ENCODE data around the gene RAD51B. TPM values are rescaled to one million over a fixed set of nuclear protein-coding genes. Genes with fewer than 3 reads are reported as not detected.

Gene RAD51B
- total RNA-seq, 1 experiment from 2014 or later = 16.7 TPM

- peaks cover 0 to 2% (median under 1%) of the 10 kb centered on the region in 3 experiments; a peak in 3 of 7 replicates for H3K36me3 Mint-ChIP-seq (ENCODE audit: insufficient read depth in 1 of 3, low read depth in 3 of 3)
- no peak overlapping the region for H3K27ac Mint-ChIP-seq
- Histone ChIP-seq H2AK5ac (ENCODE audit: insufficient read length, low read length) (no peak overlapping the region), H3K79me1 (ENCODE audit: insufficient read depth, low read depth, low read length, poor library complexity, severe bottlenecking) (no peaks in the 10 kb centered on the region), H3K79me2 (ENCODE audit: insufficient read depth, low read length) (no peaks in the 10 kb centered on the region), H2BK12ac (ENCODE audit: insufficient read length, low read depth, low read length) (no peak overlapping the region), H3K56ac (ENCODE audit: insufficient read length, low read depth, low read length) (no peak overlapping the region), H3K23me2 (ENCODE audit: insufficient read length, low read depth, low read length, poor library complexity, severe bottlenecking) (no peaks in the 10 kb centered on the region), H2AFZ (ENCODE audit: low read length) (no peak overlapping the region), H3K4me2 (ENCODE audit: insufficient read depth, insufficient read length, low read length) (no peak overlapping the region), H3K4ac (ENCODE audit: low read depth, low read length) (no peak overlapping the region), H3K27ac (ENCODE audit: insufficient read length, low read depth, low read length) (no peak overlapping the region), H2BK20ac (ENCODE audit: low read depth, low read length, poor library complexity, severe bottlenecking) (no peak overlapping the region), H4K20me1 (ENCODE audit: control insufficient read depth, insufficient read depth, insufficient read length) (no peaks in the 10 kb centered on the region), H3K18ac (ENCODE audit: insufficient read length, low read depth, low read length) (no peak overlapping the region), H3K9me3 (ENCODE audit: control insufficient read depth, low read depth, low read length) (no peaks in the 10 kb centered on the region), H4K5ac (ENCODE audit: insufficient read length, low read depth, low read length) (no peak overlapping the region), H3K23ac (ENCODE audit: insufficient read length, low read depth, low read length) (no peak overlapping the region), H4K8ac (replicated peaks; ENCODE audit: insufficient read length, low read depth, low read length) (no peak overlapping the region), H2BK120ac (ENCODE audit: low read depth, low read length, poor library complexity, severe bottlenecking) (no peak overlapping the region), H4K91ac (ENCODE audit: insufficient read length, low read depth, low read length) (no peak overlapping the region), H2BK15ac (ENCODE audit: low read depth, low read length) (no peak overlapping the region), H2BK5ac (ENCODE audit: insufficient read length, low read length) (no peak overlapping the region), H3T11ph (ENCODE audit: low read length) (no peak overlapping the region), H3K9ac (ENCODE audit: extremely low read depth, insufficient read length, low read length) (no peak overlapping the region), H3K4me1 (ENCODE audit: insufficient read depth, low read length) (peaks cover 16% of the 10 kb centered on the region; the same call in 1 of the 2 replicates), H3K27me3 (ENCODE audit: insufficient read depth, low read length) (no peaks in the 10 kb centered on the region; the same call in 1 of the 2 replicates), H3K14ac (ENCODE audit: insufficient read depth, low read length) (no peak overlapping the region)
- H3K9me3 Mint-ChIP-seq = no peaks in the 10 kb centered on the region
- peaks cover under 1% of the 10 kb centered on the region for H3K27me3 Mint-ChIP-seq (ENCODE audit: low read depth)
- no peak for TF ChIP-seq CTCF (conservative IDR thresholded peaks at IDR 0.05)
- DNase-seq = no peak
- H3K4me3 Mint-ChIP-seq = no peak overlapping the region
- no CpG with 5 or more reads among the region's 7 CpGs for WGBS (ENCODE audit: extremely low coverage, insufficient read length, low lambda C conversion rate)
- H3K4me1 Mint-ChIP-seq = peaks cover 55 to 63% of the 10 kb centered on the region in 2 experiments
These were observed 732.5 kb downstream of the RAD51B start for GRCh38 chr14:68552075-68552474.
